Measurements from ENCODE around the gene F2RL2.

Gene F2RL2

GRCh38 chr5:76622076-76622475, 1.1 kb downstream of the F2RL2 start:
- Histone ChIP-seq H3K4me1 (ENCODE audit: control insufficient read depth, insufficient read depth, low read length) (peaks cover 8% of the 10 kb centered on the region), H3K36me3 (ENCODE audit: control insufficient read depth, insufficient read depth, low read length) (no peaks in the 10 kb centered on the region), H3K27ac (ENCODE audit: low read depth, low read length) (no peak overlapping the region), H3K9me3 (ENCODE audit: control insufficient read depth, insufficient read depth, low read depth, low read length) (no peaks in the 10 kb centered on the region), H3K9ac (ENCODE audit: low read length) (no peak overlapping the region), H3K27me3 (ENCODE audit: control insufficient read depth, insufficient read depth, low read length) (no peaks in the 10 kb centered on the region), H3K4me3 (ENCODE audit: low read depth, low read length) (no peak overlapping the region)

DNA sequence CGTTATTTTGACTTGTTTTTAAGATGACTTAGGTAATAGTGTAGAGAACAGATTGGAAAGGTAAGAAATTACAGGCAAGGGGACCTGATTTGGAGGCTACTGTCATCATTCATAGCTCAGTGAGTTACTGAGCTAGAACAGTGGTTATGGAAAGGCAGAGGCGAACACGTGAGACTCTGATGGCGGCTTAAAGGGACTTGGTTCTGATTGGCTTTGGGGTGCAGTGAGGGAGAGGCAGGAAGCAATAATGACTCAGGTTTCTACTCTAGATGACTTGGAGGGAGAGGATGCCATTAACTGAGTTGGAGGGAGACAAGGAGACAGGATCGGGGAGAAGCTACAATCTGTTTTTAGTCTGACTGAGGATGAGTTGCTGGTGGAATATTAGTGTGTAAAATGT, 3.0 kb downstream of the F2RL2 start:
- Histone ChIP-seq H3K27ac (ENCODE audit: low read depth, low read length) (no peak overlapping the region), H3K27me3 (ENCODE audit: control insufficient read depth, insufficient read depth, low read length) (no peaks in the 10 kb centered on the region), H3K4me3 (ENCODE audit: low read depth, low read length) (no peak overlapping the region)

GRCh38 chr5:76617675-76618074, 5.5 kb downstream of the F2RL2 start:
- peaks cover 5% of the 10 kb centered on the region; the same call in 1 of the 2 replicates for H3K4me1 ChIP-seq (ENCODE audit: control insufficient read depth, insufficient read depth, low read length)
- no peaks in the 10 kb centered on the region for H3K9me3 ChIP-seq (ENCODE audit: control insufficient read depth, insufficient read depth, low read depth, low read length)

More for the DNA sequence above, 3.0 kb downstream of the F2RL2 start:
- H3K36me3 ChIP-seq (ENCODE audit: control insufficient read depth, insufficient read depth, low read length), result no peaks in the 10 kb centered on the region
- no peaks in the 10 kb centered on the region for H3K9me3 ChIP-seq (ENCODE audit: control insufficient read depth, insufficient read depth, low read depth, low read length)
- no peak overlapping the region for H3K9ac ChIP-seq (ENCODE audit: low read length)
- H3K4me1 ChIP-seq (ENCODE audit: control insufficient read depth, insufficient read depth, low read length), result peaks cover 7% of the 10 kb centered on the region

DNA sequence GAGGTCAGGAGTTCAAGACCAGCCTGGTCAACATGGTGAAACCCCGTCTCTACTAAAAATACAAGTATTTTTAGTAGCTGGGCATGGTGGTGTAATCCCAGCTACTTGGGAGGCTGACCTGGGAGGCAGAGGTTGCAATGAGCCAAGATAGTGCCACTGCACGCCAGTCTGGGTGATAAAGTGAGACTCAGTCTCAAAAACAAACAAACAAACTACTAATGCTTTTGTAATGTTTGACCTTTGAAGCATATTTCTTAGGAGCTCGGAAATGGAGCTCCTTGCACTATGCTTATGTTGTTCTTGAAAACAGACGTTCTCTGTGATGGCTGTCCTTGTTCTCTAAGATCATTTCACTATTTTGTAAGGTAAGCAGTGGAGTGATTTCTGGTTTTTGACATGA, 6.0 kb downstream of the F2RL2 start:
- H3K27ac ChIP-seq (ENCODE audit: low read depth, low read length), result no peak overlapping the region
- peaks cover 5% of the 10 kb centered on the region; the same call in 1 of the 2 replicates for H3K4me1 ChIP-seq (ENCODE audit: control insufficient read depth, insufficient read depth, low read length)
- no peak overlapping the region for H3K4me3 ChIP-seq (ENCODE audit: low read depth, low read length)
- H3K27me3 ChIP-seq (ENCODE audit: control insufficient read depth, insufficient read depth, low read length), result no peaks in the 10 kb centered on the region
- H3K9me3 ChIP-seq (ENCODE audit: control insufficient read depth, insufficient read depth, low read depth, low read length), result no peaks in the 10 kb centered on the region
- H3K9ac ChIP-seq (ENCODE audit: low read length), result no peak overlapping the region
- H3K36me3 ChIP-seq (ENCODE audit: control insufficient read depth, insufficient read depth, low read length), result peaks cover 3% of the 10 kb centered on the region; the same call in 1 of the 2 replicates

More at GRCh38 chr5:76617675-76618074, 5.5 kb downstream of the F2RL2 start:
- Histone ChIP-seq H3K9ac (ENCODE audit: low read length) (no peak overlapping the region), H3K4me3 (ENCODE audit: low read depth, low read length) (no peak overlapping the region), H3K27ac (ENCODE audit: low read depth, low read length) (no peak overlapping the region), H3K27me3 (ENCODE audit: control insufficient read depth, insufficient read depth, low read length) (no peaks in the 10 kb centered on the region), H3K36me3 (ENCODE audit: control insufficient read depth, insufficient read depth, low read length) (peaks cover 3% of the 10 kb centered on the region; the same call in 1 of the 2 replicates)

DNA sequence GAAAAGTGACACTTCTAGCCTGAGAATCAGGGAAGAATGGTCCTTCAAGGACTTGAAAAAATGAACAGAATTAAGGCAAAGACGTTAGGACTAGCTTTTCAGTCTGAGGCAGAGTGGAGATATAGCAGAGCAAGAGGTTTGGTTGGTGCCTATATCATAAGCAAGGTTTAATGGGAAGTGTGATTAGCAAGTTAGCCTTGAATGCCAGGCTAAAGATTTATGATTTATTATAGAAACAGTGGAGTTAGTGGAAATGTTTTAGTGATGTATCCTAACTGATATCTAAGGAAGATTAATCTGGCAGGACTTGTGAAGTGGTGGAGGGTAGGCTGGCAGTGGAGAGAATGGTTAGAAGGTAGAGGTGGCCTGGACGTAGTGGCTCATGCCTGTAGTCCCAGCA, 7.0 kb downstream of the F2RL2 start:
- H3K4me3 ChIP-seq (ENCODE audit: low read depth, low read length), result no peak overlapping the region
- peaks cover 10% of the 10 kb centered on the region; the same call in 1 of the 2 replicates for H3K36me3 ChIP-seq (ENCODE audit: control insufficient read depth, insufficient read depth, low read length)
- no peaks in the 10 kb centered on the region for H3K27me3 ChIP-seq (ENCODE audit: control insufficient read depth, insufficient read depth, low read length)
- no peak overlapping the region for H3K27ac ChIP-seq (ENCODE audit: low read depth, low read length)
- no peaks in the 10 kb centered on the region for H3K9me3 ChIP-seq (ENCODE audit: control insufficient read depth, insufficient read depth, low read depth, low read length)
- no peak overlapping the region for H3K9ac ChIP-seq (ENCODE audit: low read length)
- H3K4me1 ChIP-seq (ENCODE audit: control insufficient read depth, insufficient read depth, low read length), result no peaks in the 10 kb centered on the region

DNA sequence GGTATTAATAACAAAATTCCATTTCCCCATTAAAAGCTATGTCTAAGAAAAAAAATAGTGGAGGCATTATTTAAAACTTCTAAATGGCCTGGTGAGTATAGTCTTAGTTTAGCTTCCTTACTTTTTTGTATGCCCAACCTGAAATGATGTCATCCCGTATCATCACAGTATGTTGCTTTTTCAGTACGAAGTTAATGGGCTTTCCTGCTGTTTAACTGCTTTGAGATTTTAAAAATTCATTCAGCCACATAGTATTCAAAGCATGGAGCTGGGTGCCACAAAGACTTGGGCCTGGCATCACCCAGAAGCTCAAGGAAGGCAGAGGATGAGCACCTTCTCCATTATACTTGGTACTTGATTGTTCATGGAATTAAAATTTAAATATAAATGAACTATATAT, 7.4 kb downstream of the F2RL2 start:
- no peak overlapping the region for H3K4me3 ChIP-seq (ENCODE audit: low read depth, low read length)
- H3K9me3 ChIP-seq (ENCODE audit: control insufficient read depth, insufficient read depth, low read depth, low read length), result no peaks in the 10 kb centered on the region
- no peak overlapping the region for H3K9ac ChIP-seq (ENCODE audit: low read length)
- H3K36me3 ChIP-seq (ENCODE audit: control insufficient read depth, insufficient read depth, low read length), result peaks cover 12% of the 10 kb centered on the region; the same call in 1 of the 2 replicates
- H3K27ac ChIP-seq (ENCODE audit: low read depth, low read length), result no peak overlapping the region
- no peaks in the 10 kb centered on the region for H3K27me3 ChIP-seq (ENCODE audit: control insufficient read depth, insufficient read depth, low read length)
- H3K4me1 ChIP-seq (ENCODE audit: control insufficient read depth, insufficient read depth, low read length), result no peaks in the 10 kb centered on the region

- Histone ChIP-seq H3K4me1 (ENCODE audit: control insufficient read depth, insufficient read depth, low read length) (peaks cover under 1% of the 10 kb centered on the region; the same call in 1 of the 2 replicates), H3K27me3 (ENCODE audit: control insufficient read depth, insufficient read depth, low read length) (no peaks in the 10 kb centered on the region), H3K9me3 (ENCODE audit: control insufficient read depth, insufficient read depth, low read depth, low read length) (no peaks in the 10 kb centered on the region), H3K9ac (ENCODE audit: low read length) (no peak overlapping the region), H3K27ac (ENCODE audit: low read depth, low read length) (no peak overlapping the region), H3K4me3 (ENCODE audit: low read depth, low read length) (no peak overlapping the region), H3K36me3 (ENCODE audit: control insufficient read depth, insufficient read depth, low read length) (peaks cover 12% of the 10 kb centered on the region; the same call in 1 of the 2 replicates)
Measured at GRCh38 chr5:76612942-76613341, 10.3 kb downstream of the F2RL2 start.

DNA sequence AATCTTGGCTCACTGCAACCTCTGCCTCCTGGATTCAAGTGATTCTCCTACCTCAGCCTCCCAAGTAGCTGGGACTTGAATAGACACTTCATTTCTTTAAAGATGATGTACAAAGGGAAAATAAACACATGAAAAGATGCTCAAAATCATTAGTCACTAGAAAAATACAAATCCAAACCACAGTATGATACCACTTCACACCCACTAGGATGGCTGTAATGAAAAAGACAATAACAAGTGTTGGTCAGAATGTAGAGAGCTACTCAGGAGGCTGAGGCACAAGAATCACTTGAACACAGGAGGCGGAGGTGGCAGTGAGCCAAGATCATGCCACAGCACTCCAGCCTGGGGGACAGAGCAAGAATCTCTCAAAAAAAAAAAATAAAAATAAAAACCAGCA, 13.0 kb downstream of the F2RL2 start:
- Histone ChIP-seq H3K9ac (ENCODE audit: low read length) (no peak overlapping the region), H3K36me3 (ENCODE audit: control insufficient read depth, insufficient read depth, low read length) (peaks cover 12% of the 10 kb centered on the region; the same call in 1 of the 2 replicates), H3K27ac (ENCODE audit: low read depth, low read length) (no peak overlapping the region), H3K27me3 (ENCODE audit: control insufficient read depth, insufficient read depth, low read length) (no peaks in the 10 kb centered on the region), H3K4me1 (ENCODE audit: control insufficient read depth, insufficient read depth, low read length) (peaks cover 7% of the 10 kb centered on the region), H3K9me3 (ENCODE audit: control insufficient read depth, insufficient read depth, low read depth, low read length) (no peaks in the 10 kb centered on the region), H3K4me3 (ENCODE audit: low read depth, low read length) (no peak overlapping the region)

GRCh38 chr5:76608833-76609232, 14.4 kb downstream of the F2RL2 start:
- Histone ChIP-seq H3K9ac (ENCODE audit: low read length) (no peak overlapping the region), H3K9me3 (ENCODE audit: control insufficient read depth, insufficient read depth, low read depth, low read length) (no peaks in the 10 kb centered on the region), H3K36me3 (ENCODE audit: control insufficient read depth, insufficient read depth, low read length) (peaks cover 9% of the 10 kb centered on the region; the same call in 1 of the 2 replicates), H3K4me3 (ENCODE audit: low read depth, low read length) (no peak overlapping the region), H3K27ac (ENCODE audit: low read depth, low read length) (no peak overlapping the region), H3K27me3 (ENCODE audit: control insufficient read depth, insufficient read depth, low read length) (no peaks in the 10 kb centered on the region), H3K4me1 (ENCODE audit: control insufficient read depth, insufficient read depth, low read length) (peaks cover 7% of the 10 kb centered on the region)

DNA sequence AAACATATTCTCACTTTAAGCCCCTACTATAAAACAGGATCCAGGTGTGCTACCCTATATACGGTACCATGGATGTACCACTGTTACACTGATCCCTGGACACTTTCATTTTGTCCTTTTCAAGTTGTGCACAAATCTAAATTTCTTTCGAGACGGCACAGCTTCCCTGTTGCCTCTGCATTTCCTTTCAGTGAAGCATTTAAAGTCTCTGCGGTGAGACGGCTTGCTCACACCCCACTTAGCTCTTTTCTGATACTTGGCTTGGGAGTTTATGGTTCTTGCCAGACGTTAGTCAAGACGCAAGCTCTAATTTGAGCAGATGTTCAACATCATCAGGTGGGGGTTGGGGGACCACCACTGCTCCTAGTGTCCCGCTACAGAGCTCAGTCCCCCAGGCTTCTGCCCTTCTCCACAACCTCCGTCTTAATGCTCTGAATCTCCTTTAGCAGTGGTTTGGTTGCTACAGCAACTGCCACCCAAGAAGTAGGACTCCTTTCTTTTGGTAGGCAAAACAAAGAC, 15.8 kb downstream of the F2RL2 start:
- peaks cover 9% of the 10 kb centered on the region; the same call in 1 of the 2 replicates for H3K36me3 ChIP-seq (ENCODE audit: control insufficient read depth, insufficient read depth, low read length)
- H3K4me3 ChIP-seq (ENCODE audit: low read depth, low read length), result no peak overlapping the region
- peaks cover 7% of the 10 kb centered on the region for H3K4me1 ChIP-seq (ENCODE audit: control insufficient read depth, insufficient read depth, low read length)

GRCh38 chr5:76606701-76607100, 16.5 kb downstream of the F2RL2 start:
- H3K9ac ChIP-seq (ENCODE audit: low read length), result no peak overlapping the region
- H3K36me3 ChIP-seq (ENCODE audit: control insufficient read depth, insufficient read depth, low read length), result peaks cover 7% of the 10 kb centered on the region; the same call in 1 of the 2 replicates
- H3K27ac ChIP-seq (ENCODE audit: low read depth, low read length), result no peak overlapping the region
- H3K27me3 ChIP-seq (ENCODE audit: control insufficient read depth, insufficient read depth, low read length), result no peaks in the 10 kb centered on the region
- peaks cover 7% of the 10 kb centered on the region for H3K4me1 ChIP-seq (ENCODE audit: control insufficient read depth, insufficient read depth, low read length)
- H3K4me3 ChIP-seq (ENCODE audit: low read depth, low read length), result no peak overlapping the region
- H3K9me3 ChIP-seq (ENCODE audit: control insufficient read depth, insufficient read depth, low read depth, low read length), result no peaks in the 10 kb centered on the region

More for the DNA sequence above, 15.8 kb downstream of the F2RL2 start:
- no peak overlapping the region for H3K27ac ChIP-seq (ENCODE audit: low read depth, low read length)
- H3K27me3 ChIP-seq (ENCODE audit: control insufficient read depth, insufficient read depth, low read length), result no peaks in the 10 kb centered on the region
- H3K9ac ChIP-seq (ENCODE audit: low read length), result no peak overlapping the region
- H3K9me3 ChIP-seq (ENCODE audit: control insufficient read depth, insufficient read depth, low read depth, low read length), result no peaks in the 10 kb centered on the region
